Memory B cell (primary cell): Measurements from ENCODE around the gene ALDOA.
A peak's percentile ranks its signal among the peaks of the same experiment; 100 is the strongest.

Experiments
- ATAC-seq: fragments of 150-1000 bp; cut with Tn5 transposase; 2 replicates; pipeline ENCODE4 v1.10.0; 2021; ENCODE audit warnings: low read depth, mild to moderate bottlenecking, moderate library complexity
- DNase-seq, 2 donors: peaks; one replicate each; pipeline ENCODE4 v3.0.0; 2022; ENCODE audit warnings: low spot score in 2 of 2
- H3K27ac Mint-ChIP-seq: one replicate; pipeline ENCODE4 v1.8.0; 2022; ENCODE audit warnings: mild to moderate bottlenecking, moderate library complexity, mixed read lengths
- H3K27me3 Mint-ChIP-seq: one replicate; pipeline ENCODE4 v1.8.0; 2022; ENCODE audit warnings: mixed read lengths
- H3K36me3 Mint-ChIP-seq: one replicate; pipeline ENCODE4 v1.8.0; 2022; ENCODE audit warnings: mild to moderate bottlenecking, mixed read lengths
- H3K4me1 Mint-ChIP-seq: one replicate; pipeline ENCODE4 v1.8.0; 2022; ENCODE audit warnings: mixed read lengths
- H3K4me3 Mint-ChIP-seq: one replicate; pipeline ENCODE4 v1.8.0; 2022; ENCODE audit warnings: mild to moderate bottlenecking, moderate library complexity, mixed read lengths
- H3K9me3 Mint-ChIP-seq: one replicate; pipeline ENCODE4 v1.8.0; 2022; ENCODE audit warnings: mixed read lengths

ALDOA gene

DNA sequence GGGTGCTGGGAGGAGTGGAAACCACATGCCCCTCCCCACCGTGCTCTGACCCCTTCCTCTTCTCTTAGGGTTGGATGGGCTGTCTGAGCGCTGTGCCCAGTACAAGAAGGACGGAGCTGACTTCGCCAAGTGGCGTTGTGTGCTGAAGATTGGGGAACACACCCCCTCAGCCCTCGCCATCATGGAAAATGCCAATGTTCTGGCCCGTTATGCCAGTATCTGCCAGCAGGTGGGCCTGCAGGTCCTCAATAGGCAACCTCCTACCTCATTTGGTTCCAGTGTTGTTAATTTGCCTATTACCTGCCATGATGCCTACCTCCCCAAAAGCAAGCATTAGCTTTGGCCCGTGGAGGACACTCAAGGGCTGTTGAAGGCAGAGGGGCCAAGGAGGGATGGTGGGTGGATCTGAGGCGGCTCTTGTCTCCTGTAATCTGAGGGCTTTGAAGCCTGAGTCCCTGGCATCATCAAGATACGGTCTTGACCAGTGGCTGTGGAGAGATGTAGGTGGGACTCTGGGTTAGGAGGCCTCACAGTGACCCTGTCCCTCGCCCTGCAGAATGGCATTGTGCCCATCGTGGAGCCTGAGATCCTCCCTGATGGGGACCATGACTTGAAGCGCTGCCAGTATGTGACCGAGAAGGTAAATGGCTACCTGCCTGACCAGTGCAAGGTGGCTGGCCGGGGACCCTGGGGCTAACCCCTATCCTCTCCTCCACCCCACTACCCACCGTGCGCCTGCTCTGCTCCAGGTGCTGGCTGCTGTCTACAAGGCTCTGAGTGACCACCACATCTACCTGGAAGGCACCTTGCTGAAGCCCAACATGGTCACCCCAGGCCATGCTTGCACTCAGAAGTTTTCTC, 3.4 kb downstream of the ALDOA start:
- Mint-ChIP-seq H3K4me3 (no peak overlapping the region), H3K36me3 (peaks cover 21% of the 10 kb centered on the region), H3K27me3 (no peaks in the 10 kb centered on the region), H3K4me1 (peaks cover 22% of the 10 kb centered on the region), H3K9me3 (no peaks in the 10 kb centered on the region), H3K27ac (no peak overlapping the region)
- ATAC-seq, result no peak
- DNase-seq, result peak; percentile 39 to 58

DNA sequence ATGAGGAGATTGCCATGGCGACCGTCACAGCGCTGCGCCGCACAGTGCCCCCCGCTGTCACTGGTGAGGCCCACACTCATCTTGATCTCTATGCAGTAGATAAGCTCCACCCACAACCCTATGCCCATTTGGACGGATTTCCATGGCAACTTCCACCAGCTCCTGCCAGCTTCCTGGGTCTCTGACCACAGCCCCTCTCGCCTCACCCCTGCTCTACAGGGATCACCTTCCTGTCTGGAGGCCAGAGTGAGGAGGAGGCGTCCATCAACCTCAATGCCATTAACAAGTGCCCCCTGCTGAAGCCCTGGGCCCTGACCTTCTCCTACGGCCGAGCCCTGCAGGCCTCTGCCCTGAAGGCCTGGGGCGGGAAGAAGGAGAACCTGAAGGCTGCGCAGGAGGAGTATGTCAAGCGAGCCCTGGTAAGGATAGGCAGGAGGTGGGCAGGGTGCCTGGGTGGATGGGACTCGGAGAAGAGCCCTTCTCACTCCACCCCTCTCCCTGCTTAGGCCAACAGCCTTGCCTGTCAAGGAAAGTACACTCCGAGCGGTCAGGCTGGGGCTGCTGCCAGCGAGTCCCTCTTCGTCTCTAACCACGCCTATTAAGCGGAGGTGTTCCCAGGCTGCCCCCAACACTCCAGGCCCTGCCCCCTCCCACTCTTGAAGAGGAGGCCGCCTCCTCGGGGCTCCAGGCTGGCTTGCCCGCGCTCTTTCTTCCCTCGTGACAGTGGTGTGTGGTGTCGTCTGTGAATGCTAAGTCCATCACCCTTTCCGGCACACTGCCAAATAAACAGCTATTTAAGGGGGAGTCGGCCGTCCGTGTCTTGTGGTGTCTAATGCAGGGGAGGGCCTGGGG, 4.3 kb downstream of the ALDOA start:
- no peak overlapping the region for H3K27ac Mint-ChIP-seq
- no peaks in the 10 kb centered on the region for H3K9me3 Mint-ChIP-seq
- no peak overlapping the region for H3K4me3 Mint-ChIP-seq
- DNase-seq (no peak), ATAC-seq (no peak)
- no peaks in the 10 kb centered on the region for H3K27me3 Mint-ChIP-seq
- peaks cover 21% of the 10 kb centered on the region for H3K36me3 Mint-ChIP-seq
- peaks cover 22% of the 10 kb centered on the region for H3K4me1 Mint-ChIP-seq

DNA sequence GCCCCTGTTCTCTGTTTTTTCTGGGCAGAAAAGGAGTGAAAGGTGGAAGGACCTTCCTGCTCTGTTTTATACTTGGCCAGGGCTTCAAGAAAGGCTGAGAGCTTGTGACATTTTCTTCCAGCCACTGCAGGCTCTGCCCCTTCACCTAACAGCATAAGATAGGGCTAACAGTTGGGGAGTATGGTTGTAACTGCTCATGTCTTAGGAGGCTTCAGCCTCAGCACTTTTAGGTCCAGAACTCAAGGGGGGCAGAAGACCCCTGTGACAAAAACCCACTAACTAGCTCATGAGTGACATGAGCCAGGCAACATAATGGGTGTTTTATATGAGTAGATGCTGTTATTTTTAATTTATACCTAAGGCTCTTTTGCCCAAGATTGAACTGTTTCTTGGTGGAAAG, 4.9 kb downstream of the ALDOA start:
- peaks cover 21% of the 10 kb centered on the region for H3K36me3 Mint-ChIP-seq
- DNase-seq (no peak), ATAC-seq (no peak)
- H3K27ac Mint-ChIP-seq, result no peak overlapping the region
- no peak overlapping the region for H3K4me3 Mint-ChIP-seq
- H3K27me3 Mint-ChIP-seq, result no peaks in the 10 kb centered on the region
- H3K9me3 Mint-ChIP-seq, result no peaks in the 10 kb centered on the region
- H3K4me1 Mint-ChIP-seq, result peaks cover 22% of the 10 kb centered on the region

DNA sequence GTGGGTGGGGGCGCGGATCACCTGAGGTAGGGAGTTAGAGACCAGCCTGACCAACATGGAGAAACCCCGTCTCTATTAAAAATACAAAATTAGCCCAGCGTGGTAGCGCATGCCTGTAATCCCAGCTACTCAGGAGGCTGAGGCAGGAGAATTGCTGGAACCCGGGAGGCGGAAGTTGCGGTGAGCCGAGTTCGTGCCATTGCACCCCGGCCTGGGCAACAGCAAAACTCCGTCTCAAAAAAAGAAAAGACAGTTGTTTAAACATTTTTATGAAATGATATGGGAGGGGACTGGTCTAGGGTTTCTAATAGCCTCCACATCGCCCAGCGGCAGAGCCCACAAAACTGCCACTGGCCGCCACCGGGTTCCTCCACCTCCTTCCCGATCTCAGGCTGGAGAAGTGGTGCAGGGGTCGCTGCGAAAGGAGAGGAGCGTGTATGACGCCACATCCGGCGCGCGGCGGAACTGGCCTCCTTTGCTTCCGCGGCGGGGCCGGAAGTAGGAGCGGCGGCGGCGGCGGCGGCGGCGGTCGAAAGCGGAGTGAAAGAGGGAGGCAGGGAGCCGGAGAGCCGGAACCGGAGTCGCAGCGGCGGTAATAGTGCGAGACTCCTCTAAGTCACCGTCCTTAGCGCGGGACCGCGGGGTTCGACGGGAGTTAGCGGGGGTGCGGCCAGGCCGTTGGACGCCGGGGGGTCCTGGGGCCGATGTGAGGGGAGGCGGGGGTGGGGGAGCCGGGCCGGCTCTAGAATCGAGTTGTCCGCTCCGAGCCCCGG, 10.1 kb downstream of the ALDOA start, which contains the start of gene PPP4C:
Gene PPP4C, plus strand, starts transcription at position 492 of the 773 bp plus-strand sequence. CDS start 384 bp downstream, outside the sequence.
- H3K27ac Mint-ChIP-seq, result peak within 1 kb of the TSS; percentile 97
- no peaks in the 10 kb centered on the region for H3K27me3 Mint-ChIP-seq
- DNase-seq (peak; percentile 79 to 86), ATAC-seq (peak; percentile 94)
- H3K4me3 Mint-ChIP-seq, result peak within 1 kb of the TSS; percentile 94
- peaks cover 22% of the 10 kb centered on the region for H3K4me1 Mint-ChIP-seq
- no peaks in the 10 kb centered on the region for H3K9me3 Mint-ChIP-seq
- H3K36me3 Mint-ChIP-seq, result peaks cover 13% of the 10 kb centered on the region

DNA sequence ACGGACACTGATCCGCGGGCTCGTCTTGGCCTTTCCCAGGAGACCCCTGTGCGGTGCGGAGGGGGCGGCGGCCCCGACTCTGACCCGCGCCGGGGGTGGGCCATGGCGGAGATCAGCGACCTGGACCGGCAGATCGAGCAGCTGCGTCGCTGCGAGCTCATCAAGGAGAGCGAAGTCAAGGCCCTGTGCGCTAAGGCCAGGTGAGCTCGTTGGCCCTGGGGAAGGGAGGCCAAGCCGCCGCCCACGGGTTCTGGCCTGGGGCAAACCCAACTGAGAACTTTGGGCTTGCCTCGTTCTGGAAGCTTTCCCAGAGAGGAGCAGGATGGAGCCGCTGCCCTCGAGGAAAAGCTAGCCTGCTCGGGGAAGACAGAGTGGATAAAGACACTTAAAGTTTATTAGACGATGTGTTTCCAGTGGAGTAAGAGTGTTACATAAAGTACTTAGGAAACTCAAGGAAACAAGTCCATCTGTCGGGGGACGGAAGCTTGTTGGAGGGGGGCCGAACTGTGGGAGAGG, 10.8 kb downstream of the ALDOA start:
- no peak for DNase-seq
- Mint-ChIP-seq H3K27me3 (no peaks in the 10 kb centered on the region), H3K4me3 (peak overlapping the region; percentile 94), H3K4me1 (peaks cover 22% of the 10 kb centered on the region), H3K27ac (peak overlapping the region; percentile 97), H3K36me3 (peaks cover 15% of the 10 kb centered on the region), H3K9me3 (no peaks in the 10 kb centered on the region)
- ATAC-seq, result peak; percentile 48

DNA sequence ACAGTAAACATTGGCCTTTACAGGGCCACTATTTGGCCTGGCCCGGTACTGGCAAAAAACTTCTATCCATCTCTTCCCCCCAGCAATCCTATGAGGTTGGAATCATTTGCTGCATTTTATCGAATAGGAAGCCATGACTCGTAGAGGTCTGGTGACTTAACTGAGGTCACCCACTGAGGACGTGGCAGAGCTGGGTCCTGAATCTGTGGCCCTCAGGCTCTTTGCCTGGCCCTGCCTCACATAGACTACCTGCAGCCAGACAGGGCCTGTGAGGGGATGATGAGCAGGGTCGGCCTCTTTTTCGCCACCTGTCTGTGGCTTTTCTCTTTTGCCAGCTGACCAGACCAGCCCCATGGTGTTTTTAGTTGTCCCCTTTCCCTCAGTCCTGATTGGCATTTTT, 12.1 kb downstream of the ALDOA start:
- no peaks in the 10 kb centered on the region for H3K9me3 Mint-ChIP-seq
- DNase-seq, result no peak
- no peaks in the 10 kb centered on the region for H3K27me3 Mint-ChIP-seq
- peaks cover 22% of the 10 kb centered on the region for H3K4me1 Mint-ChIP-seq
- ATAC-seq, result no peak
- H3K36me3 Mint-ChIP-seq, result peaks cover 21% of the 10 kb centered on the region
- peak overlapping the region; percentile 22 for H3K4me3 Mint-ChIP-seq
- peak overlapping the region; percentile 97 for H3K27ac Mint-ChIP-seq

DNA sequence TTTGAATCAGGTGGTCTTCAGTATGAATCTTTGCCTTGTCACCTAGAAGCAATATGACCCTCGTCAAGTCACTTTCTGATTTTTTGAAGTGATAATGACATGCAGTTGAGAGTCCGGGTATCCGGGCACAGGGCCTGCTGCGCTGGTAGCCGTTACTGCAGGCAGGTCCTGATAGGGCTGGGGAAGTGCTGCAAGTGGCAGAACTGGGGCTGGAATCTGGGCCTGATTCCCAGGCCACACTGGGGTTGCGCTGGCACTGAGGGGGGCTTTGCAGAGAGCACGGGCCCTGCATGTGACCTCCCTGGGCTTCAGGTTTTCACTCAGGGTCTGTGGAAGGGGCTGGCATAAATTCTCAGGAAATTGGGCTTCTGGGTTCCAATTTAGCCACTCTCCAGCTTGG, 13.2 kb downstream of the ALDOA start:
- no peaks in the 10 kb centered on the region for H3K9me3 Mint-ChIP-seq
- no peaks in the 10 kb centered on the region for H3K27me3 Mint-ChIP-seq
- H3K36me3 Mint-ChIP-seq, result peaks cover 25% of the 10 kb centered on the region
- no peak overlapping the region for H3K4me3 Mint-ChIP-seq
- H3K27ac Mint-ChIP-seq, result no peak overlapping the region
- ATAC-seq, result no peak
- H3K4me1 Mint-ChIP-seq, result peaks cover 22% of the 10 kb centered on the region
- DNase-seq, result no peak

DNA sequence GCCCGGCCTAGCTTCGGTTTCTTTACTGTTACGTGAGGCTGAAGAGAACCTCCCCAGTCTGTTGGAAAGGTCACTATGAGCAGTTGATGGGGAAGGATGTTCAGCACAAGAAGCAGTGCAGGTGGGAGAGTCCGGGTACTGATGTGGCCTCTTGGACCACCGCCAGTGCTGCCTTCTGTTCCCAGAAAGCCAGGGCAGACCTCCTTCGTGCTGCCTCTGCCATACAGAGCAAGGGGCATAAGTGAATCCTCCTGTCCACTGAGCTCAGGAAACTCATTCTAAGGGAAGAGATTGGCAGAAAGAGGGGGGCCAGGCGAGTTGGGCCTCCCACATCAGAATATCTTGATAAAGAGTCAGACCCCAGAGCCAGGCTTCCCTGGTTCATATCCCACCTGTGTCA, 13.9 kb downstream of the ALDOA start:
- no peaks in the 10 kb centered on the region for H3K27me3 Mint-ChIP-seq
- H3K4me3 Mint-ChIP-seq, result no peak overlapping the region
- no peak for ATAC-seq
- no peak overlapping the region for H3K27ac Mint-ChIP-seq
- H3K36me3 Mint-ChIP-seq, result peaks cover 25% of the 10 kb centered on the region
- no peaks in the 10 kb centered on the region for H3K9me3 Mint-ChIP-seq
- no peak for DNase-seq
- H3K4me1 Mint-ChIP-seq, result peaks cover 22% of the 10 kb centered on the region

DNA sequence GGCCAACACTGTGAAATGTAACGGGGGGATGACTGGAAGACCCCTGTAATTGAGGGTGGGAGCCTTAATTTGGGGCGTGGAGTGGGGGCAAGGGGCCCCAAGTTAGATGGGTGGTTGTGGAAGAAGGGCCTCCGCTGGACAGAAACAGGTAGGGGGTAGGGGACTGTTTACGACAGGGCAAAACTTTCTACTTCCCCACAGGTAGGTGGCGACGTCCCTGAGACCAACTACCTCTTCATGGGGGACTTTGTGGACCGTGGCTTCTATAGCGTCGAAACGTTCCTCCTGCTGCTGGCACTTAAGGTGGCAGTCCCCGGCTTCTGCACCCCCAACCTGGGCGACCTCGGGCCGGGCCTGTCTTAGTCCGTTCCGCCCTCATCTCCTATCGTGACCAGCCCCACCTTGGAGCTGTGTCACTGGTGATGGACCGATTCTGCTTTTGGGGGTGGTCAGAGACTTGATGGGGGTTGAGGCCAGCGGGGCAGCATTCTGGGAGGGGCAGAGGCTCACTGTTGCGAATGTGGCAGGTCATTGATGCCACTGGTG, 17.1 kb downstream of the ALDOA start:
- peaks cover 19% of the 10 kb centered on the region for H3K36me3 Mint-ChIP-seq
- no peak overlapping the region for H3K27ac Mint-ChIP-seq
- DNase-seq, result no peak
- H3K4me3 Mint-ChIP-seq, result no peak overlapping the region
- H3K4me1 Mint-ChIP-seq, result peaks cover 17% of the 10 kb centered on the region
- no peaks in the 10 kb centered on the region for H3K9me3 Mint-ChIP-seq
- H3K27me3 Mint-ChIP-seq, result no peaks in the 10 kb centered on the region
- ATAC-seq, result no peak

DNA sequence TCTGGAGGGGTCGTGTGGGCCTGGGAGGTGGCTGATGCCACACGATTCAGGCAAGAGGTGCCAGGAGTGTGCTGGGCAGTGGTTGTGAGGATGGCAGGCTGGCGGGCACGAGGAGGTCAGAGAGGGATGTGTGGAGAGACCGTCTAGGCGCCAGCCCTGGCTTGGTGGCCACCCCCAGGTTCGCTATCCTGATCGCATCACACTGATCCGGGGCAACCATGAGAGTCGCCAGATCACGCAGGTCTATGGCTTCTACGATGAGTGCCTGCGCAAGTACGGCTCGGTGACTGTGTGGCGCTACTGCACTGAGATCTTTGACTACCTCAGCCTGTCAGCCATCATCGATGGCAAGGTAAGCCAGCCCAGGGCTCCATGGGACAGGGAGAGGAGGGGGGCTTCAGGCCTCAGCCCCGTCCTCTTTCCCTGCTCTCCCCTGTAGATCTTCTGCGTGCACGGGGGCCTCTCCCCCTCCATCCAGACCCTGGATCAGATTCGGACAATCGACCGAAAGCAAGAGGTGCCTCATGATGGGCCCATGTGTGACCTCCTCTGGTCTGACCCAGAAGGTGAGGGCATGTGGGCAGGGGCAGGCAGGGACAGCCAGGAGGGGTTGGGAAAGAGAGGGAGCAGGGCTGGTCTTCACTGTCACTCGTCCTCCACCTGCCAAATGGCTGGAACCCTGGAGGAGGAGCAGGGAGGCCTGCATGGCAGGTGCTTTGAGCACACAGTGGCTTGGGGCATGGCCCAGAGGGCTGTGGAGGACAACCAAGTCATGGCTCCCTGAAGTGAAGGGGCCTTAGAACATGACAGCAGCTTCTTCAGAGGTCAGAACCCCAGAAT, 17.9 kb downstream of the ALDOA start:
- H3K4me1 Mint-ChIP-seq, result peaks cover 12% of the 10 kb centered on the region
- H3K9me3 Mint-ChIP-seq, result no peaks in the 10 kb centered on the region
- H3K4me3 Mint-ChIP-seq, result no peak overlapping the region
- no peak overlapping the region for H3K27ac Mint-ChIP-seq
- DNase-seq, result no peak
- no peaks in the 10 kb centered on the region for H3K27me3 Mint-ChIP-seq
- peaks cover 19% of the 10 kb centered on the region for H3K36me3 Mint-ChIP-seq
- no peak for ATAC-seq

DNA sequence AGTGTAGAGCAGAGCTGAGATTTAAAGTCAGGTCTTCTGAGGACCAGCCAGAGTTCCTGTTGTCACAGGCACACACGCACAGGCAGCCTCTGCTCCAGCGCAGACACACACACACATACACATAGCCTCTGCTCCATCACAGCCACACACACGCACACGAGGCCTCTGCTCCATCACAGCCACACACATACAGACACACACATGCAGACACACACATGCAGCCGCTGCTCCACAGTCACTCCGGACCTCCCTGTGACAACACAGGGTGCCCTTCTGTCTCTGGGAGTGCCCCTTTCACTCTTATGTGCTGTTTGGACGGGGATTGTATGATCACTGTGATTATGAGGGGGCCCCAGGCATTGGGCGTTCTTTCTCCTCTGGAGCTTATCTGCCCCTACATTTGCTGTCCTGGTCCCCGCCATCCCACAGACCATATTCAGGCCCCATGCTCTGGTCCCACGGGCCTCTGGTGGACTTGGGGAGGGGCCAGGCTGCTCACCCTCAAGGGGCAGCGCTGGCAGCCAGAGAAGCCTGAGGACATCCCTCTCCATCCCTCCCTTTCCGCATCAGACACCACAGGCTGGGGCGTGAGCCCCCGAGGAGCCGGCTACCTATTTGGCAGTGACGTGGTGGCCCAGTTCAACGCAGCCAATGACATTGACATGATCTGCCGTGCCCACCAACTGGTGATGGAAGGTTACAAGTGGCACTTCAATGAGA, 18.7 kb downstream of the ALDOA start:
- Mint-ChIP-seq H3K4me1 (peaks cover 12% of the 10 kb centered on the region), H3K27ac (no peak overlapping the region), H3K27me3 (no peaks in the 10 kb centered on the region)

DNA sequence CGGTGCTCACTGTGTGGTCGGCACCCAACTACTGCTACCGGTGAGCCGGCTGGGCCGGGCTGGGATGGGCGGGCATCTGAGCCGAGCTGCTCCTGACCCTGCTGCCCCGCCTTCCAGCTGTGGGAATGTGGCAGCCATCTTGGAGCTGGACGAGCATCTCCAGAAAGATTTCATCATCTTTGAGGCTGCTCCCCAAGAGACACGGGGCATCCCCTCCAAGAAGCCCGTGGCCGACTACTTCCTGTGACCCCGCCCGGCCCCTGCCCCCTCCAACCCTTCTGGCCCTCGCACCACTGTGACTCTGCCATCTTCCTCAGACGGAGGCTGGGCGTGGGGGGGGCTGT, 19.2 kb downstream of the ALDOA start:
- Mint-ChIP-seq H3K27ac (no peak overlapping the region), H3K9me3 (no peaks in the 10 kb centered on the region), H3K27me3 (no peaks in the 10 kb centered on the region), H3K4me3 (no peak overlapping the region), H3K36me3 (peaks cover 15% of the 10 kb centered on the region), H3K4me1 (peaks cover 12% of the 10 kb centered on the region)
- ATAC-seq (no peak), DNase-seq (no peak)

More for the DNA sequence above, 18.7 kb downstream of the ALDOA start:
- no peak for ATAC-seq
- Mint-ChIP-seq H3K36me3 (peaks cover 19% of the 10 kb centered on the region), H3K9me3 (no peaks in the 10 kb centered on the region), H3K4me3 (no peak overlapping the region)
- DNase-seq, result no peak
